ENCODE results near the gene IRAK3.

DNA sequence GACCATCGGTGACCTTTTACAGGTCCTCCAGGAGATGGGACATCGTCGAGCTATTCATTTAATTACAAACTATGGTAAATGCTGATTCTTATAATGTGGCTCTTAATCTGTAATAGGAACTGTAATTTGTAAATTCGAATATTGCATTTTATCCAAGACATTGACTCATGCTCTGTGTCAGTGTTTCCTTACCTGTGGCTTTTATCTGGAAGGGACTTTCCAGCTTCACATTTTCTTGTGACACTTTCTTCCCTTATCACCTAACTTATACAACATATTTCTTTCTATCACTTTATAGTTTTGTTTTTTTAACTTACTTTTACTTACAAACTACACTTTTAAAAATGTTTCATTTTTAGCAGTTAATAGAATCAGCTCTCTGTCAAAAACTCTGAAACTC is 14.8 kb downstream of the IRAK3 start:
- TF ChIP-seq, protein P1, sequence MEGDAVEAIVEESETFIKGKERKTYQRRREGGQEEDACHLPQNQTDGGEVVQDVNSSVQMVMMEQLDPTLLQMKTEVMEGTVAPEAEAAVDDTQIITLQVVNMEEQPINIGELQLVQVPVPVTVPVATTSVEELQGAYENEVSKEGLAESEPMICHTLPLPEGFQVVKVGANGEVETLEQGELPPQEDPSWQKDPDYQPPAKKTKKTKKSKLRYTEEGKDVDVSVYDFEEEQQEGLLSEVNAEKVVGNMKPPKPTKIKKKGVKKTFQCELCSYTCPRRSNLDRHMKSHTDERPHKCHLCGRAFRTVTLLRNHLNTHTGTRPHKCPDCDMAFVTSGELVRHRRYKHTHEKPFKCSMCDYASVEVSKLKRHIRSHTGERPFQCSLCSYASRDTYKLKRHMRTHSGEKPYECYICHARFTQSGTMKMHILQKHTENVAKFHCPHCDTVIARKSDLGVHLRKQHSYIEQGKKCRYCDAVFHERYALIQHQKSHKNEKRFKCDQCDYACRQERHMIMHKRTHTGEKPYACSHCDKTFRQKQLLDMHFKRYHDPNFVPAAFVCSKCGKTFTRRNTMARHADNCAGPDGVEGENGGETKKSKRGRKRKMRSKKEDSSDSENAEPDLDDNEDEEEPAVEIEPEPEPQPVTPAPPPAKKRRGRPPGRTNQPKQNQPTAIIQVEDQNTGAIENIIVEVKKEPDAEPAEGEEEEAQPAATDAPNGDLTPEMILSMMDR (IDR thresholded peaks at IDR 0.05), result no peak
- TF ChIP-seq POLR2A (IDR thresholded peaks at IDR 0.05), result no peak
